ENCODE data around the gene ZNF468. TPM values are rescaled to one million over a fixed set of nuclear protein-coding genes. Genes with fewer than 3 reads are reported as not detected.

The ZNF468 gene
- total and polyA plus RNA-seq, 10 of the 15 experiments (the other 5 are each of a cell fraction or from before 2014, with no cell fraction given) = 3.9 to 18.8 (median 9.3) TPM

DNA sequence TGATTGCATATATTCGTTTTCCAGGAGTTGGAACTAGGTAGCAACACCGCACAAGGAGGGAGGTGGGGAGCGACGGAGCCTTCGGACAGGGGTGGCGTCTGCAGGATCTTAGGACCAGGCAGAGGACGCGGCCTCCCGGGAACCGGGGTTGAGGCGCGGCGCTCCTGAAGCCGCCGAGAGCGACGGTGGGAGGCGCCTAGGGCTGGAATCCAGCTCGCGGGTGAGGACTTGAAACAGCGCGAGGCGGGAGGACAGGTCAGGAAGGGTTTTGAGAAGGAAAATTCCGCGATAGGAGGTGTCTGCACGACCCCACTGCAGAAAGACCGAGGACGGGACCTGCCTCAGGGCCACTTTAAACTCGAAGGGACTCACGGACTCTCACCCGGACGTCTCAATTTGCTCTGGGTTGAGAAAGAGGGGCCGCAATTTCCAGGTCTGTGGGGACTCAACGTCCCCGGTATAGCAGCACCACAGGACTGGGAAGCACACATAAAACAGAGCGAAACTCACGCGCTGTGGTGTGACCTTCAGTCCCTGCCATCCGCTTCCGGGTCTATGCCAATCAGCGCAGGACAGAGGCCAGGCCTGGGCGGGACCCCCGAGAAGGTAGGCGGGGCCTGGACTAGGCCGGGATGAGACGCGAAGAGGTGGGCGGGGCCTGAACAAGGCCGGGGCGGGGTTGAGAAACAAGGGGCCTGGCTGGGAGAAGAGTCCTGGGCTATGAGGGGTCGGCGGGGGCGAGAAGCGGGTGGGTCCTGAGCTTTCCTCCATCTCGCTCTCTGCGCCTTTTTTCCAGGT, 39.9 kb upstream of the ZNF468 start, which contains the start of gene ZNF320 (continued):
- TF ChIP-seq ZNF274 (IDR thresholded peaks at IDR 0.05; ENCODE audit: insufficient read depth, insufficient read length) = no peak
- TF ChIP-seq RFX5 (IDR thresholded peaks at IDR 0.05; ENCODE audit: low read depth, low read length) = 0 out of 2 replicates have a peak, but pooled peaks have one; percentile 18
- no peak for TF ChIP-seq EZH2 (IDR thresholded peaks at IDR 0.05; ENCODE audit: borderline replicate concordance, control insufficient read depth, low read depth, low read length)
- no peak for TF ChIP-seq TBL1XR1 (IDR thresholded peaks at IDR 0.05; ENCODE audit: low read depth, low read length)
- TF ChIP-seq HDGF (IDR thresholded peaks at IDR 0.05) = peak; percentile 85
- TF ChIP-seq EED (IDR thresholded peaks at IDR 0.05; ENCODE audit: low read depth) = no peak
- no peak for TF ChIP-seq TCF12 (IDR thresholded peaks at IDR 0.05; ENCODE audit: low read depth, low read length)
- 0 out of 2 replicates have a peak, but pooled peaks have one; percentile 8 for TF ChIP-seq ZSCAN29 (IDR thresholded peaks at IDR 0.05)
- no peak for TF ChIP-seq NFXL1 (IDR thresholded peaks at IDR 0.05; ENCODE audit: borderline replicate concordance)
- TF ChIP-seq LARP7 (IDR thresholded peaks at IDR 0.05) = peak; percentile 59; the same call in 1 of the 2 replicates
- TF ChIP-seq GATAD2B (conservative IDR thresholded peaks at IDR 0.05; ENCODE audit: low read depth) = 0 out of 2 replicates have a peak, but pooled peaks have one; percentile 38
- TF ChIP-seq CBX3 (IDR thresholded peaks at IDR 0.05; ENCODE audit: borderline replicate concordance, low read depth) = no peak
- TF ChIP-seq, protein P1, sequence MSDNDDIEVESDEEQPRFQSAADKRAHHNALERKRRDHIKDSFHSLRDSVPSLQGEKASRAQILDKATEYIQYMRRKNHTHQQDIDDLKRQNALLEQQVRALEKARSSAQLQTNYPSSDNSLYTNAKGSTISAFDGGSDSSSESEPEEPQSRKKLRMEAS (IDR thresholded peaks at IDR 0.05; ENCODE audit: low read depth, low read length) = 0 out of 2 replicates have a peak, but pooled peaks have one; percentile 22
- TF ChIP-seq, protein P2, sequence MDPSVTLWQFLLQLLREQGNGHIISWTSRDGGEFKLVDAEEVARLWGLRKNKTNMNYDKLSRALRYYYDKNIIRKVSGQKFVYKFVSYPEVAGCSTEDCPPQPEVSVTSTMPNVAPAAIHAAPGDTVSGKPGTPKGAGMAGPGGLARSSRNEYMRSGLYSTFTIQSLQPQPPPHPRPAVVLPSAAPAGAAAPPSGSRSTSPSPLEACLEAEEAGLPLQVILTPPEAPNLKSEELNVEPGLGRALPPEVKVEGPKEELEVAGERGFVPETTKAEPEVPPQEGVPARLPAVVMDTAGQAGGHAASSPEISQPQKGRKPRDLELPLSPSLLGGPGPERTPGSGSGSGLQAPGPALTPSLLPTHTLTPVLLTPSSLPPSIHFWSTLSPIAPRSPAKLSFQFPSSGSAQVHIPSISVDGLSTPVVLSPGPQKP (IDR thresholded peaks at IDR 0.05; ENCODE audit: low read depth, low read length) = 0 out of 2 replicates have a peak, but pooled peaks have one; percentile 16
- no peak for TF ChIP-seq ATF7 (IDR thresholded peaks at IDR 0.05; ENCODE audit: low read depth)
- TF ChIP-seq, protein P3, sequence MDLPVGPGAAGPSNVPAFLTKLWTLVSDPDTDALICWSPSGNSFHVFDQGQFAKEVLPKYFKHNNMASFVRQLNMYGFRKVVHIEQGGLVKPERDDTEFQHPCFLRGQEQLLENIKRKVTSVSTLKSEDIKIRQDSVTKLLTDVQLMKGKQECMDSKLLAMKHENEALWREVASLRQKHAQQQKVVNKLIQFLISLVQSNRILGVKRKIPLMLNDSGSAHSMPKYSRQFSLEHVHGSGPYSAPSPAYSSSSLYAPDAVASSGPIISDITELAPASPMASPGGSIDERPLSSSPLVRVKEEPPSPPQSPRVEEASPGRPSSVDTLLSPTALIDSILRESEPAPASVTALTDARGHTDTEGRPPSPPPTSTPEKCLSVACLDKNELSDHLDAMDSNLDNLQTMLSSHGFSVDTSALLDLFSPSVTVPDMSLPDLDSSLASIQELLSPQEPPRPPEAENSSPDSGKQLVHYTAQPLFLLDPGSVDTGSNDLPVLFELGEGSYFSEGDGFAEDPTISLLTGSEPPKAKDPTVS (IDR thresholded peaks at IDR 0.05; ENCODE audit: low read depth, low read length) = no peak
- peak; percentile 94 for TF ChIP-seq NR2C1 (IDR thresholded peaks at IDR 0.05)
- TF ChIP-seq, protein P4, sequence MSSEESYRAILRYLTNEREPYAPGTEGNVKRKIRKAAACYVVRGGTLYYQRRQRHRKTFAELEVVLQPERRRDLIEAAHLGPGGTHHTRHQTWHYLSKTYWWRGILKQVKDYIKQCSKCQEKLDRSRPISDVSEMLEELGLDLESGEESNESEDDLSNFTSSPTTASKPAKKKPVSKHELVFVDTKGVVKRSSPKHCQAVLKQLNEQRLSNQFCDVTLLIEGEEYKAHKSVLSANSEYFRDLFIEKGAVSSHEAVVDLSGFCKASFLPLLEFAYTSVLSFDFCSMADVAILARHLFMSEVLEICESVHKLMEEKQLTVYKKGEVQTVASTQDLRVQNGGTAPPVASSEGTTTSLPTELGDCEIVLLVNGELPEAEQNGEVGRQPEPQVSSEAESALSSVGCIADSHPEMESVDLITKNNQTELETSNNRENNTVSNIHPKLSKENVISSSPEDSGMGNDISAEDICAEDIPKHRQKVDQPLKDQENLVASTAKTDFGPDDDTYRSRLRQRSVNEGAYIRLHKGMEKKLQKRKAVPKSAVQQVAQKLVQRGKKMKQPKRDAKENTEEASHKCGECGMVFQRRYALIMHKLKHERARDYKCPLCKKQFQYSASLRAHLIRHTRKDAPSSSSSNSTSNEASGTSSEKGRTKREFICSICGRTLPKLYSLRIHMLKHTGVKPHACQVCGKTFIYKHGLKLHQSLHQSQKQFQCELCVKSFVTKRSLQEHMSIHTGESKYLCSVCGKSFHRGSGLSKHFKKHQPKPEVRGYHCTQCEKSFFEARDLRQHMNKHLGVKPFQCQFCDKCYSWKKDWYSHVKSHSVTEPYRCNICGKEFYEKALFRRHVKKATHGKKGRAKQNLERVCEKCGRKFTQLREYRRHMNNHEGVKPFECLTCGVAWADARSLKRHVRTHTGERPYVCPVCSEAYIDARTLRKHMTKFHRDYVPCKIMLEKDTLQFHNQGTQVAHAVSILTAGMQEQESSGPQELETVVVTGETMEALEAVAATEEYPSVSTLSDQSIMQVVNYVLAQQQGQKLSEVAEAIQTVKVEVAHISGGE (CRISPR knock-in tag; IDR thresholded peaks at IDR 0.05) = no peak
- TF ChIP-seq SREBF1 (IDR thresholded peaks at IDR 0.05; ENCODE audit: low read length) = no peak
- TF ChIP-seq ESRRA (IDR thresholded peaks at IDR 0.05; ENCODE audit: low read length) = no peak
- no peak for TF ChIP-seq PAX8 (IDR thresholded peaks at IDR 0.05)
- TF ChIP-seq IRF4 (IDR thresholded peaks at IDR 0.05; ENCODE audit: low read depth, low read length) = no peak
- TF ChIP-seq MEF2B (IDR thresholded peaks at IDR 0.05; ENCODE audit: partially characterized antibody, poor library complexity, severe bottlenecking) = no peak
- TF ChIP-seq EP300 (IDR thresholded peaks at IDR 0.05; ENCODE audit: borderline replicate concordance in 1 of 2, control insufficient read depth in 1 of 2, low read depth in 2 of 2, low read length in 2 of 2) = no peak
- TF ChIP-seq ZBED1 (IDR thresholded peaks at IDR 0.05; ENCODE audit: borderline replicate concordance) = no peak
- no peak for TF ChIP-seq PML (IDR thresholded peaks at IDR 0.05; ENCODE audit: low read length)
